Gastrocnemius medialis (tissue), 4 donors: ENCODE measurements around the gene NFAM1.

Source experiments
- POLR2A ChIP-seq, 2 donors: fragments of 450-650 bp; IDR thresholded peaks; one replicate each; pipeline ENCODE4 v1.6.1; 2017; ENCODE audit warnings: antibody characterized with exemption in 2 of 2, mild to moderate bottlenecking in 2 of 2, moderate library complexity in 2 of 2
- TF ChIP-seq, protein P1 (sequence below), 5 experiments: fragments of 450-650 bp in 3 of 5; fragments of 200-600 bp in 2 of 5; sonication (generic) in 2 of 5; IDR thresholded peaks in 4 of 5; conservative IDR thresholded peaks in 1 of 5; 1 replicate in 4 of 5; 2 replicates in 1 of 5; pipeline ENCODE4 v1.5.1; 2016 to 2019; ENCODE audit warnings: antibody characterized with exemption in 5 of 5, mild to moderate bottlenecking in 3 of 5, moderate library complexity in 3 of 5

DNA sequence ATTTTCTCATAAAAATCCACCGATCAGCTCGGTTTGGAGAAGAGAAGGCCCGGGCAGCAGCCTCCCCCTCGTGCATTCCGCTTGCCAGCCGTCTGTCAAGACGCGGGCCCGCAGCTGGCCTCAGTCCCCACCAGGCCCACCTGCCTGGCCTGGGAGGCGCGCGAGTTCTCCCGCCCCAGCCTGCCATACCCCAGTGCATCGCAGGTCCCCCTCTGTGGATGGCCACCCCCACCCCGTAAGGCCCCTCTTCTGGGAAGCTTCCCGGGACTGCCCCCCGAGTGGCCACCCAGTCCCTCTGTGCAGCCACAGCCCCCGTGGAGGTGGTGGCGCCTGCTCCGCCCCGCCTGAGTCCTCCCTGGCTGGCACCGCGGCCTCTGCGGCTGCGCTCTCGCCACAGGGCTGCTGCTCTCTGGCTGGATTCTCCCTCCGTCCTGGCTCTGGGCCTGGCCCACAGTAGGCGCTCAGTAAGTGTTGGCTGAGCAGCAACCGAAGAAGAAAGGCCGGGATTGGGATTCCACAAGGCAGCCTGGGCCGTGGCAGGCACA is 87.8 kb downstream of the NFAM1 start:
- TF ChIP-seq, protein P1, sequence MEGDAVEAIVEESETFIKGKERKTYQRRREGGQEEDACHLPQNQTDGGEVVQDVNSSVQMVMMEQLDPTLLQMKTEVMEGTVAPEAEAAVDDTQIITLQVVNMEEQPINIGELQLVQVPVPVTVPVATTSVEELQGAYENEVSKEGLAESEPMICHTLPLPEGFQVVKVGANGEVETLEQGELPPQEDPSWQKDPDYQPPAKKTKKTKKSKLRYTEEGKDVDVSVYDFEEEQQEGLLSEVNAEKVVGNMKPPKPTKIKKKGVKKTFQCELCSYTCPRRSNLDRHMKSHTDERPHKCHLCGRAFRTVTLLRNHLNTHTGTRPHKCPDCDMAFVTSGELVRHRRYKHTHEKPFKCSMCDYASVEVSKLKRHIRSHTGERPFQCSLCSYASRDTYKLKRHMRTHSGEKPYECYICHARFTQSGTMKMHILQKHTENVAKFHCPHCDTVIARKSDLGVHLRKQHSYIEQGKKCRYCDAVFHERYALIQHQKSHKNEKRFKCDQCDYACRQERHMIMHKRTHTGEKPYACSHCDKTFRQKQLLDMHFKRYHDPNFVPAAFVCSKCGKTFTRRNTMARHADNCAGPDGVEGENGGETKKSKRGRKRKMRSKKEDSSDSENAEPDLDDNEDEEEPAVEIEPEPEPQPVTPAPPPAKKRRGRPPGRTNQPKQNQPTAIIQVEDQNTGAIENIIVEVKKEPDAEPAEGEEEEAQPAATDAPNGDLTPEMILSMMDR (IDR thresholded peaks at IDR 0.05 in 4 of 5, conservative IDR thresholded peaks at IDR 0.05 in 1 of 5): no peak
- TF ChIP-seq POLR2A (IDR thresholded peaks at IDR 0.05): no peak
